ENCODE results near the gene HMX1. TPM values are rescaled to one million over a fixed set of nuclear protein-coding genes. Genes with fewer than 3 reads are reported as not detected.
A peak's percentile ranks its signal among the peaks of the same experiment; 100 is the strongest.

Gene HMX1
- total RNA-seq, 1 donor from 2014 or later, result not detected

- Mint-ChIP-seq H3K4me3 (ENCODE audit: unreplicated experiment) (peak overlapping the region; percentile 51), H3K4me1 (ENCODE audit: unreplicated experiment) (peaks cover 11% of the 10 kb centered on the region), H3K36me3 (ENCODE audit: low read depth, unreplicated experiment) (peaks cover 4% of the 10 kb centered on the region), H3K27ac (ENCODE audit: unreplicated experiment) (no peak overlapping the region), H3K9me3 (ENCODE audit: unreplicated experiment) (no peaks in the 10 kb centered on the region), H3K27me3 (ENCODE audit: unreplicated experiment) (peaks cover 33% of the 10 kb centered on the region)
- DNase-seq (ENCODE audit: low spot score), result no peak
- TF ChIP-seq CTCF (IDR thresholded peaks at IDR 0.05; ENCODE audit: unreplicated experiment), result no peak
These were observed 2.4 kb downstream of the HMX1 start for GRCh38 chr4:8869002-8869897.

DNA sequence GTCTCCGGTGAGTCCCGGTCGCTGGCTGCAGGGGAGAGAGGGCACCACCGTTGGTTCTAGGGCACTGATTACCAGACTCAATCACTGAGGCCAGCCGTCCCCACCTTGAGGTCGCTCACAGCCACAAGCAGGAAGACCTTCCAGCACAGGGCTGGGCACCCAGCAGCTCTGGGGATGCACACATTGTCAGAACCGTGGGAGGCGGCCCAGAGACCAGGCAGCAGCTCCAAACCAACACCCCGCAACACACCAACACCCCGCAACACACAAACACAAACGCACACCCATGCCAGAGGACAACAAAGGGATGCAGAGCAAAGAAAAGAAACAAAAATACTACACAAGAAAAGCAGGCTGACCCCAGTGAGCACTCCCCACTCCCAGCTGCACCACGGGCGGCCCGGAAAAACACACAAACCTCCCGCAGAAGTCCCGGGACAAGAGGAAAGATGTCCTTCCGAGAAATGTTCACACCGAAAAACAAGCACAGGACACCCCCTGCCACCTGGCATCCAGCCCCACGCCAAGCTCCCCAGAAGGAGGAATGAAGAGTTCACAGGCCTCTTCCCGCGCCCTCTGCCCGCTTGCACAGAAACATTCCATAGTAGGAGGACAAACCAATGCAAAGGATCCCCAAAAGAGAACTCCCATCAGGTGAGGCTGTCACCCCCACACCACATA, 3.2 kb downstream of the HMX1 start:
- Mint-ChIP-seq H3K4me1 (ENCODE audit: unreplicated experiment) (peaks cover 11% of the 10 kb centered on the region), H3K27me3 (ENCODE audit: unreplicated experiment) (peaks cover 36% of the 10 kb centered on the region), H3K36me3 (ENCODE audit: low read depth, unreplicated experiment) (peaks cover 4% of the 10 kb centered on the region), H3K27ac (ENCODE audit: unreplicated experiment) (peak overlapping the region; percentile 91), H3K4me3 (ENCODE audit: unreplicated experiment) (peak overlapping the region; percentile 51), H3K9me3 (ENCODE audit: unreplicated experiment) (no peaks in the 10 kb centered on the region)
- no peak for DNase-seq (ENCODE audit: low spot score)
- TF ChIP-seq CTCF (IDR thresholded peaks at IDR 0.05; ENCODE audit: unreplicated experiment), result no peak

- Mint-ChIP-seq H3K4me3 (ENCODE audit: unreplicated experiment) (no peak overlapping the region), H3K9me3 (ENCODE audit: unreplicated experiment) (no peaks in the 10 kb centered on the region), H3K27ac (ENCODE audit: unreplicated experiment) (no peak overlapping the region), H3K36me3 (ENCODE audit: low read depth, unreplicated experiment) (peaks cover 4% of the 10 kb centered on the region), H3K27me3 (ENCODE audit: unreplicated experiment) (peaks cover 35% of the 10 kb centered on the region), H3K4me1 (ENCODE audit: unreplicated experiment) (peaks cover 11% of the 10 kb centered on the region)
- no peak for DNase-seq (ENCODE audit: low spot score)
- TF ChIP-seq CTCF (IDR thresholded peaks at IDR 0.05; ENCODE audit: unreplicated experiment), result no peak
These were observed 3.9 kb downstream of the HMX1 start for GRCh38 chr4:8867624-8868320.

DNA sequence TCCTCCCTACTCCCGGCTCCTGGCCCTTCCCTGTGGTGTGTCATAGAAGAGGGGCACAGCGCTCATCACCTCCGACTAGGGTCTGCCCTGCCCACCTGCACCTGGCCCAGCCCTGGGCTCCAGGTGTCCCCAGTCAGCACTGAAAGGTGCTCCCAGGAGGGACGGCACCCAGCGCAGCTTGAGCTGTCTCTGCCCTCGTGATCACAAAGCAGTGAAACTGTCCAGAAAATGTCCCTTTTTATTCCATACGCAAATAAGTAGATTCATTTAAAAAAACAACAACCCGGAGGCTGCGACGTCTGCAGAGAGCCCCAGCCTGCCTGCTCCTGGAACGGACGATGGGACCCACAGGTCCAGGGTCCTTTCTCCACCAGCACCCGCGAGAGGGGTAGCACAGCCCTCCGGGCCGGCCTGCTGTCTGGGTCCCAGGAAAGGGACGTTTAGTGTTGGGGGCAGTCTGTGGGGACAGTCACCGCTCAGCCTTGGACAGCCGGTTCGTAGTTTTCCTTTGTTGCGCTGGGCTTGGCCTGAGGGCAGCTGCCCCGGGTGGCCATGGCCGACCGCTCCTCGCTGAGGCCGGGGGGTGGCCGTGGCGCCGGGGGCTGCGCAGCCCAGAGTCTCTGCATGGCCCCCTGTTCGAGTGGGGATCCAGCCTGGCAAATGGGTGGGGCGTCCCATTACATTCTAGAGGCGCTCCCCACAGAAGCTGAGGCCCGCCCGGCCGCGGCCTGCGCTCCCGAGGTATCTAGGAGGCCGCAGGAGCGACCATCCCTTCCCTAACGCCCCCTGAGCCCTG, 4.6 kb downstream of the HMX1 start:
- Mint-ChIP-seq H3K27ac (ENCODE audit: unreplicated experiment) (no peak overlapping the region), H3K9me3 (ENCODE audit: unreplicated experiment) (no peaks in the 10 kb centered on the region), H3K36me3 (ENCODE audit: low read depth, unreplicated experiment) (peaks cover 4% of the 10 kb centered on the region), H3K4me3 (ENCODE audit: unreplicated experiment) (no peak overlapping the region), H3K27me3 (ENCODE audit: unreplicated experiment) (peaks cover 41% of the 10 kb centered on the region), H3K4me1 (ENCODE audit: unreplicated experiment) (peaks cover 8% of the 10 kb centered on the region)
- no peak for DNase-seq (ENCODE audit: low spot score)
- TF ChIP-seq CTCF (IDR thresholded peaks at IDR 0.05; ENCODE audit: unreplicated experiment), result no peak

Measured in endothelial cell (in vitro differentiated cells).